GM06990 (cell line): ENCODE measurements around the gene MTA3.
A peak's percentile ranks its signal among the peaks of the same experiment; 100 is the strongest.

Experiments used
- DNase-seq: peaks from one replicate; pipeline ENCODE4 v3.0.0-alpha.2; 2011; ENCODE audit not compliant: insufficient read length; ENCODE audit errors: extremely low read depth
- H3K27me3 ChIP-seq: replicated peaks from 2 replicates; pipeline ENCODE4 v1.6.0; 2011; ENCODE audit warnings: low read length; ENCODE audit not compliant: control insufficient read depth, insufficient read depth
- H3K36me3 ChIP-seq: 2 replicates; pipeline ENCODE4 v1.5.1; 2011; ENCODE audit warnings: low read length; ENCODE audit not compliant: control insufficient read depth, insufficient read depth
- H3K4me3 ChIP-seq: replicated peaks from 2 replicates; pipeline ENCODE4 v1.5.1; 2011; ENCODE audit warnings: low read depth, mild to moderate bottlenecking, control low read depth, low read length
- CTCF ChIP-seq: IDR thresholded peaks from 2 replicates; pipeline ENCODE4 v1.5.1; 2011; ENCODE audit warnings: low read length, control low read depth, mild to moderate bottlenecking, inconsistent platforms; ENCODE audit not compliant: insufficient read depth, poor library complexity, severe bottlenecking

MTA3 gene

GRCh38 chr2:42733852-42734251 is 165.4 kb downstream of the MTA3 start:
- TF ChIP-seq CTCF = no peak
- H3K4me3 ChIP-seq = no peak overlapping the region
- 0 out of 2 replicates have a peak, but pooled peaks cover 4% of the 10 kb centered on the region for H3K36me3 ChIP-seq
- no peaks in the 10 kb centered on the region for H3K27me3 ChIP-seq
- DNase-seq = no peak

- no peaks in the 10 kb centered on the region for H3K27me3 ChIP-seq
- DNase-seq = no peak
- 0 out of 2 replicates have a peak, but pooled peaks cover 4% of the 10 kb centered on the region for H3K36me3 ChIP-seq
- H3K4me3 ChIP-seq = no peak overlapping the region
- TF ChIP-seq CTCF = no peak
These were observed 168.3 kb downstream of the MTA3 start for GRCh38 chr2:42736598-42737322.

- Histone ChIP-seq H3K4me3 (no peak overlapping the region), H3K27me3 (no peaks in the 10 kb centered on the region), H3K36me3 (peaks cover 5% of the 10 kb centered on the region; the same call in 1 of the 2 replicates)
- no peak for TF ChIP-seq CTCF
- DNase-seq = no peak
These were observed 172.7 kb downstream of the MTA3 start for GRCh38 chr2:42741140-42741539.

GRCh38 chr2:42742740-42743658 is 174.6 kb downstream of the MTA3 start:
- no peaks in the 10 kb centered on the region for H3K27me3 ChIP-seq
- peaks cover 1% of the 10 kb centered on the region; the same call in 1 of the 2 replicates for H3K36me3 ChIP-seq
- H3K4me3 ChIP-seq = no peak overlapping the region
- no peak for DNase-seq
- TF ChIP-seq CTCF = peak; percentile 25

GRCh38 chr2:42743659-42743990 is 175.2 kb downstream of the MTA3 start:
- no peak for DNase-seq
- TF ChIP-seq CTCF = no peak

More at GRCh38 chr2:42743659-42743990, 175.2 kb downstream of the MTA3 start:
- peaks cover 1% of the 10 kb centered on the region for H3K36me3 ChIP-seq
- H3K4me3 ChIP-seq = no peak overlapping the region
- no peaks in the 10 kb centered on the region for H3K27me3 ChIP-seq
